Testis (tissue), 2 donors: ENCODE measurements around the gene FBXL17.

ENCODE experiments used
- CTCF ChIP-seq, 3 experiments: fragments of 450-650 bp in 2 of 3; fragments of 200-600 bp in 1 of 3; sonication (generic) in 1 of 3; IDR thresholded peaks; one replicate each; pipeline ENCODE4 v1.5.1; 2016 to 2019; ENCODE audit warnings: antibody characterized with exemption in 3 of 3, mild to moderate bottlenecking in 2 of 3, moderate library complexity in 1 of 3
- POLR2A ChIP-seq: fragments of 450-650 bp; IDR thresholded peaks from one replicate; pipeline ENCODE4 v1.6.1; 2017; ENCODE audit warnings: antibody characterized with exemption, mild to moderate bottlenecking, moderate library complexity

GRCh38 chr5:108321341-108321740 is 60.6 kb downstream of the FBXL17 start:
- no peak for TF ChIP-seq POLR2A
- no peak for TF ChIP-seq CTCF (IDR thresholded peaks at IDR 0.05)
